Forelimb muscle (tissue), 1 donor: ENCODE data around the gene TMEM161B. TPM values are rescaled to one million over a fixed set of nuclear protein-coding genes. Genes with fewer than 3 reads are reported as not detected.
"Not testable (repeated sequence)": the region's sequence is repeated elsewhere in the genome, so short reads cannot be mapped to it uniquely, and the experiment has no call there.

Experiments used
- DNase-seq: peaks from one replicate; pipeline ENCODE4 v3.0.0-alpha.2; 2013; ENCODE audit warnings: low read depth
- polyA plus RNA-seq: library from polyadenylated mRNA; unstranded; fragments of 120-200 nt; gene quantifications from one replicate; pipeline ENCODE4 v1.2.1, GENCODE V29; 2013; ENCODE audit not compliant: insufficient read length

TMEM161B gene
- polyA plus RNA-seq: 12.4 TPM

GRCh38 chr5:88268385-88269184 lies at the start of gene TMEM161B:
Gene TMEM161B, minus strand, starts transcription at chr5:88268845. Its CDS starts 122 bp downstream, at chr5:88268723.
- DNase-seq: peak; percentile 31

GRCh38 chr5:88304356-88304755 lies 35.7 kb upstream of the TMEM161B start:
- DNase-seq: no peak

- no peak for DNase-seq
These were observed 29.8 kb upstream of the TMEM161B start for GRCh38 chr5:88298425-88298824.

GRCh38 chr5:88290801-88291200 lies 22.2 kb upstream of the TMEM161B start:
- no peak for DNase-seq

- DNase-seq: no peak
These were observed 20.0 kb upstream of the TMEM161B start for GRCh38 chr5:88288528-88289197.

- DNase-seq: no peak
These were observed 19.3 kb upstream of the TMEM161B start for GRCh38 chr5:88287846-88288527.

- no peak for DNase-seq
These were observed 18.7 kb upstream of the TMEM161B start for GRCh38 chr5:88287302-88287701.

GRCh38 chr5:88283690-88284089 lies 15.0 kb upstream of the TMEM161B start:
- no peak for DNase-seq

GRCh38 chr5:88281322-88281721 lies 12.7 kb upstream of the TMEM161B start:
- no peak for DNase-seq

GRCh38 chr5:88279584-88279983 lies 10.9 kb upstream of the TMEM161B start:
- DNase-seq: no peak

- DNase-seq: no peak
These were observed 7.7 kb upstream of the TMEM161B start for GRCh38 chr5:88276378-88276777.

- DNase-seq: no peak
These were observed 6.9 kb upstream of the TMEM161B start for GRCh38 chr5:88275581-88275980.

GRCh38 chr5:88269222-88269771 lies 652 bp upstream of the TMEM161B start:
- no peak for DNase-seq

- not testable (repeated sequence) for DNase-seq
These were observed 4.1 kb downstream of the TMEM161B start for GRCh38 chr5:88264565-88264964.

GRCh38 chr5:88263349-88263748 lies 5.3 kb downstream of the TMEM161B start:
- no peak for DNase-seq

- DNase-seq: no peak
These were observed 6.5 kb downstream of the TMEM161B start for GRCh38 chr5:88262116-88262515.

GRCh38 chr5:88258636-88259035 lies 10.0 kb downstream of the TMEM161B start:
- DNase-seq: no peak

- DNase-seq: no peak
These were observed 11.8 kb downstream of the TMEM161B start for GRCh38 chr5:88256872-88257271.

- DNase-seq: no peak
These were observed 12.6 kb downstream of the TMEM161B start for GRCh38 chr5:88256037-88256436.

- no peak for DNase-seq
These were observed 14.3 kb downstream of the TMEM161B start for GRCh38 chr5:88254320-88254719.

- no peak for DNase-seq
These were observed 17.5 kb downstream of the TMEM161B start for GRCh38 chr5:88251048-88251711.

GRCh38 chr5:88250010-88250409 lies 18.6 kb downstream of the TMEM161B start:
- no peak for DNase-seq
